T1000 (cell line): ENCODE data around the gene INO80E.
"Not testable (repeated sequence)": the region's sequence is repeated elsewhere in the genome, so short reads cannot be mapped to it uniquely, and the experiment has no call there.

ENCODE experiments used
- DNase-seq: peaks from one replicate; lab custom pipeline; 2025; ENCODE audit warnings: mixed read lengths; lab: John Stamatoyannopoulos, UW

Gene INO80E

GRCh38 chr16:30031477-30031918 lies 35.5 kb downstream of the INO80E start:
- no peak for DNase-seq

GRCh38 chr16:30032083-30032819 lies 36.2 kb downstream of the INO80E start:
- DNase-seq: peak; percentile 46

- DNase-seq: no peak
Observed at GRCh38 chr16:30033270-30033669, 37.2 kb downstream of the INO80E start.

- no peak for DNase-seq
Observed at GRCh38 chr16:30040221-30040620, 44.2 kb downstream of the INO80E start.

GRCh38 chr16:30040690-30041089 lies 44.6 kb downstream of the INO80E start:
- DNase-seq: not testable (repeated sequence)

- DNase-seq: no peak
Observed at GRCh38 chr16:30041841-30042240, 45.8 kb downstream of the INO80E start.

- DNase-seq: no peak
Observed at GRCh38 chr16:30046178-30046577, 50.1 kb downstream of the INO80E start.

GRCh38 chr16:30046588-30046987 lies 50.5 kb downstream of the INO80E start:
- DNase-seq: no peak

- no peak for DNase-seq
Observed at GRCh38 chr16:30049871-30050270, 53.8 kb downstream of the INO80E start.

GRCh38 chr16:30051518-30051917 lies 55.5 kb downstream of the INO80E start:
- DNase-seq: no peak

- peak; percentile 92 for DNase-seq
Observed at GRCh38 chr16:30052671-30053372, 56.8 kb downstream of the INO80E start.

GRCh38 chr16:30053376-30054015 lies 57.5 kb downstream of the INO80E start:
- DNase-seq: peak; percentile 37

- no peak for DNase-seq
Observed at GRCh38 chr16:30054451-30054850, 58.4 kb downstream of the INO80E start.

GRCh38 chr16:30054959-30055553 lies 59.0 kb downstream of the INO80E start:
- no peak for DNase-seq
